Endodermal cell (in vitro differentiated cells): ENCODE measurements around the gene DDX6. TPM values are rescaled to one million over a fixed set of nuclear protein-coding genes. Genes with fewer than 3 reads are reported as not detected.

Experiments used
- DNase-seq: peaks from one replicate; pipeline ENCODE4 v3.0.0-alpha.2; 2017
- H3K27ac ChIP-seq: 2 replicates; pipeline ENCODE4 v1.5.1; 2013; ENCODE audit warnings: mild to moderate bottlenecking, low read depth, low read length, moderate library complexity
- H3K27me3 ChIP-seq: 2 replicates; pipeline ENCODE4 v1.6.1; 2013; ENCODE audit warnings: mild to moderate bottlenecking, low read length, moderate library complexity; ENCODE audit not compliant: insufficient read depth, control insufficient read depth, poor library complexity, severe bottlenecking
- H3K36me3 ChIP-seq: 2 replicates; pipeline ENCODE4 v1.7.0; 2013; ENCODE audit warnings: mild to moderate bottlenecking, low read length, moderate library complexity; ENCODE audit not compliant: control insufficient read depth, insufficient read depth
- H3K4me1 ChIP-seq: one replicate; pipeline ENCODE4 v1.7.0; 2013; ENCODE audit warnings: low read length; ENCODE audit not compliant: control insufficient read depth, insufficient read depth
- H3K4me3 ChIP-seq: 2 replicates; pipeline ENCODE4 v1.5.1; 2013; ENCODE audit warnings: mild to moderate bottlenecking, low read length, moderate library complexity
- H3K9ac ChIP-seq: 2 replicates; pipeline ENCODE4 v1.6.1; 2013; ENCODE audit warnings: mild to moderate bottlenecking, low read length, moderate library complexity; ENCODE audit not compliant: poor library complexity, severe bottlenecking; ENCODE audit errors: extremely low read depth
- H3K9me3 ChIP-seq: 2 replicates; pipeline ENCODE4 v1.6.1; 2013; ENCODE audit warnings: mild to moderate bottlenecking, low read length, moderate library complexity; ENCODE audit not compliant: control insufficient read depth
- H3K27ac Mint-ChIP-seq: 2 replicates; pipeline ENCODE4 v1.8.0; 2020; ENCODE audit warnings: mixed read lengths
- H3K27me3 Mint-ChIP-seq: 2 replicates; pipeline ENCODE4 v1.8.0; 2021; ENCODE audit warnings: mild to moderate bottlenecking, mixed read lengths; ENCODE audit not compliant: insufficient read depth
- H3K36me3 Mint-ChIP-seq: 2 replicates; pipeline ENCODE4 v1.8.0; 2020; ENCODE audit warnings: low read depth, mixed read lengths
- H3K4me1 Mint-ChIP-seq: 2 replicates; pipeline ENCODE4 v1.8.0; 2020; ENCODE audit warnings: mixed read lengths
- H3K4me3 Mint-ChIP-seq: 2 replicates; pipeline ENCODE4 v1.8.0; 2020; ENCODE audit warnings: mild to moderate bottlenecking, moderate library complexity, mixed read lengths
- H3K9me3 Mint-ChIP-seq: 2 replicates; pipeline ENCODE4 v1.8.0; 2020; ENCODE audit warnings: mild to moderate bottlenecking, mixed read lengths
- WGBS, 2 experiments: methylation state at CpG; one replicate each; pipeline versions ENCODE4 v1.1.5 to v1.1.7; 2013; ENCODE audit warnings: missing lambda C conversion rate in 2 of 2, mixed read lengths in 1 of 2; ENCODE audit not compliant: insufficient coverage in 1 of 2, insufficient read length in 1 of 2; 5-methylcytosine and 5-hydroxymethylcytosine counted together
- total RNA-seq, 2 donors: library from RNA; stranded (reverse); fragmentation: NEBNext Ultra II Directional in 1 of 2; extraction: Animal tissue kit (Norgen Biotek cat#: 25700) in 1 of 2; gene quantifications; 2 replicates in 1 of 2; 3 replicates in 1 of 2; pipeline ENCODE4 v1.2.1, GENCODE V29; 2021
- TF ChIP-seq, protein P1 (sequence below): fragments of 200-600 bp; sonication (generic); conservative IDR thresholded peaks from 2 replicates; pipeline ENCODE4 v1.5.0; 2021; ENCODE audit warnings: antibody characterized with exemption, mild to moderate bottlenecking

Gene DDX6
- total RNA-seq, 2 donors from 2014 or later = 103 to 133 TPM

- Mint-ChIP-seq H3K4me1 (peaks cover 4% of the 10 kb centered on the region), H3K4me3 (no peak overlapping the region), H3K27me3 (peaks cover 33% of the 10 kb centered on the region), H3K36me3 (peaks cover 7% of the 10 kb centered on the region), H3K9me3 (peaks cover 10% of the 10 kb centered on the region), H3K27ac (no peak overlapping the region)
- Histone ChIP-seq H3K27me3 (no peaks in the 10 kb centered on the region), H3K36me3 (no peaks in the 10 kb centered on the region), H3K27ac (peak overlapping the region; percentile 68), H3K4me3 (no peak overlapping the region), H3K9ac (no peak overlapping the region), H3K4me1 (no peaks in the 10 kb centered on the region), H3K9me3 (peaks cover 3% of the 10 kb centered on the region)
- DNase-seq = no peak
- TF ChIP-seq, protein P1, sequence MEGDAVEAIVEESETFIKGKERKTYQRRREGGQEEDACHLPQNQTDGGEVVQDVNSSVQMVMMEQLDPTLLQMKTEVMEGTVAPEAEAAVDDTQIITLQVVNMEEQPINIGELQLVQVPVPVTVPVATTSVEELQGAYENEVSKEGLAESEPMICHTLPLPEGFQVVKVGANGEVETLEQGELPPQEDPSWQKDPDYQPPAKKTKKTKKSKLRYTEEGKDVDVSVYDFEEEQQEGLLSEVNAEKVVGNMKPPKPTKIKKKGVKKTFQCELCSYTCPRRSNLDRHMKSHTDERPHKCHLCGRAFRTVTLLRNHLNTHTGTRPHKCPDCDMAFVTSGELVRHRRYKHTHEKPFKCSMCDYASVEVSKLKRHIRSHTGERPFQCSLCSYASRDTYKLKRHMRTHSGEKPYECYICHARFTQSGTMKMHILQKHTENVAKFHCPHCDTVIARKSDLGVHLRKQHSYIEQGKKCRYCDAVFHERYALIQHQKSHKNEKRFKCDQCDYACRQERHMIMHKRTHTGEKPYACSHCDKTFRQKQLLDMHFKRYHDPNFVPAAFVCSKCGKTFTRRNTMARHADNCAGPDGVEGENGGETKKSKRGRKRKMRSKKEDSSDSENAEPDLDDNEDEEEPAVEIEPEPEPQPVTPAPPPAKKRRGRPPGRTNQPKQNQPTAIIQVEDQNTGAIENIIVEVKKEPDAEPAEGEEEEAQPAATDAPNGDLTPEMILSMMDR = no peak
- 78 to 88% methylated on average over 9 to 15 of the region's 15 CpGs for WGBS, 2 experiments
These were observed 85.7 kb downstream of the DDX6 start for GRCh38 chr11:118705111-118705741.

DNA sequence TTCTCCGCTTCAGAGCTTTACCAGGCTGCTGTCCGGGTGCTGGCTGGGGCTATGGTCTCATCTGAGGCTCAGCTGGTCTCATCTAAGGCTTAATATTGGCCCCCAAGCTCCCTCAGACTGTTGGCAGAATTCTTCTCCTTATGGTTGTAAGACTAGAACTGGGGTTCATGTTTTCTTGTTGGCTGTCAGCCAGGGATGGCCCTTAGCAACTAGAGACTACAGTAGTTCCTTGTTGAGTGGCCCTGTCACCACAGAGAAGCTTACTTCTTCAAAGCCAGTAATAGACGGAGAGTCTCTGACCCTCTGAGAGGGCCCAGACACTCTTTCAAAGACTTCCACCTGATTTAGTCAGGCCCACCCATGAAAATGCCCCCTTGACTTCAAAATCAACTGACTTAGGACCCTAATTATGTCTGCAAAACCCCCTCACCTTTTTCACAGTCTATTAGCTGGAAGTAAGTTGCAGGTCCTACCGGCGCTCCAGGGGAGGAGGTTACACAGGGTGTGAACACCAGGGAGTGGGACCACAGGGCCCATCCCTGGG lies 87.3 kb downstream of the DDX6 start:
- H3K4me1 Mint-ChIP-seq = peaks cover 4% of the 10 kb centered on the region
- Histone ChIP-seq H3K36me3 (no peaks in the 10 kb centered on the region), H3K9ac (no peak overlapping the region), H3K4me3 (no peak overlapping the region), H3K27ac (no peak overlapping the region), H3K9me3 (peaks cover 8% of the 10 kb centered on the region), H3K4me1 (no peaks in the 10 kb centered on the region), H3K27me3 (no peaks in the 10 kb centered on the region)
- peaks cover 30% of the 10 kb centered on the region for H3K27me3 Mint-ChIP-seq
- H3K4me3 Mint-ChIP-seq = no peak overlapping the region
- DNase-seq = no peak
- peaks cover 18% of the 10 kb centered on the region for H3K9me3 Mint-ChIP-seq
- 95 to 96% methylated on average over 3 to 5 of the region's 5 CpGs for WGBS, 2 experiments
- H3K27ac Mint-ChIP-seq = no peak overlapping the region
- TF ChIP-seq, protein P1 = no peak
- peaks cover 9% of the 10 kb centered on the region for H3K36me3 Mint-ChIP-seq

DNA sequence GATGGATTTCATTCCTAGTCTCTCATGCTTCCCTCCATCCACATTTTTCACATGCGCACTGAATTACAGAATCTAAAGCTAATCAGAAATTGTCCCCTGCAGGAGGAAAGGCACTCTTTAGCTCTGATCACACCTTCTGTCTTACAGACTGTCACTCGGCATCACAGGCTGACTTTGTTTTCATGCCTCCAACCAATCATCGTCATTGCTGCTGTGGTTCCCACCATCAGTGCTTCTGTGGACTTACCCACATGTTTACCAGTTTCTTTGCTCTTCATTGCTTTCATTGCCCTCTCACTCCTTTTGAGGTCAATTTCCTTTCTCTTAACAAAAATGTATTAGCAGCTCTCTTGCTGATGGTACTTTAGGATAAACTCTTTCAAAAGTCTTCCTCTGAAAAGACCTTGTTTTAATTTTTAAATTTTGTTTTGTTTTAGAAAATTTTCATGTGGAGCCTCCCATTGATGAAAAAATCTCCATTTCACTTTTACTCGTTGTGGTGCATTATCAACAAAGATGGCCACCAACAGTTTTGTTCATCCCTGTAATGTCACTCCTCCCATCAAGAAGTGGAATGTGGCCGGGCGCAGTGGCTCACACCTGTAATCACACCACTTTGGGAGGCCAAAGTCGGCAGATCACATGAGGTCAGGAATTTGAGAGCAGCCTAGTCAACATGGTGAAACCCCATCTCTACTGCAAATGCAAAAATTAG lies 91.3 kb downstream of the DDX6 start:
- Histone ChIP-seq H3K9ac (no peak overlapping the region), H3K27me3 (no peaks in the 10 kb centered on the region), H3K9me3 (peaks cover 8% of the 10 kb centered on the region), H3K36me3 (no peaks in the 10 kb centered on the region), H3K4me3 (no peak overlapping the region), H3K27ac (no peak overlapping the region), H3K4me1 (no peaks in the 10 kb centered on the region)
- Mint-ChIP-seq H3K27me3 (no peaks in the 10 kb centered on the region), H3K4me1 (peaks cover 8% of the 10 kb centered on the region), H3K4me3 (no peak overlapping the region), H3K27ac (no peak overlapping the region), H3K36me3 (peaks cover 5% of the 10 kb centered on the region), H3K9me3 (peaks cover 18% of the 10 kb centered on the region)
- DNase-seq = peak; percentile 59
- TF ChIP-seq, protein P1 = no peak
- WGBS, 2 experiments = 88 to 95% methylated on average over 6 to 7 of the region's 7 CpGs

Other genes with a start within 250 kb of the DDX6 start
- 10 to 100 TPM in 1 of 2 donors, 1 to 10 TPM in 1; 9.1 to 13.7 TPM for gene IFT46, start 225.2 kb downstream of the DDX6 start, total RNA-seq
- gene ARCN1, start 218.8 kb downstream of the DDX6 start, total RNA-seq = 100 to 1,000 TPM; 130 to 161 TPM
- gene PHLDB1, start 183.5 kb downstream of the DDX6 start, total RNA-seq = 10 to 100 TPM; 45.9 to 54.9 TPM
- gene TREH, start 111.5 kb downstream of the DDX6 start, total RNA-seq = not detected
- gene CXCR5, start 92.7 kb upstream of the DDX6 start, total RNA-seq = under 1 TPM in 1 of 2 donors, not detected in 1; 0.07 TPM
- 10 to 100 TPM; 73.9 to 77.3 TPM for gene BCL9L, start 134.8 kb upstream of the DDX6 start, total RNA-seq
- under 1 TPM in 1 of 2 donors, not detected in 1; 0.38 TPM for gene UPK2, start 165.1 kb upstream of the DDX6 start, total RNA-seq
- gene FOXR1, start 180.6 kb upstream of the DDX6 start, total RNA-seq = not detected
- gene CENATAC, start 207.0 kb upstream of the DDX6 start, total RNA-seq = 10 to 100 TPM; 38.7 to 43.3 TPM
- 1,000 to 10,000 TPM; 1,289 to 1,299 TPM for gene RPS25, start 227.2 kb upstream of the DDX6 start, total RNA-seq
- gene TRAPPC4, start 227.6 kb upstream of the DDX6 start, total RNA-seq = 10 to 100 TPM; 60.0 to 66.8 TPM
- 10 to 100 TPM; 63.6 to 75.3 TPM for gene SLC37A4, start 239.7 kb upstream of the DDX6 start, total RNA-seq